ENCODE measurements around the gene GALNT9.

DNA sequence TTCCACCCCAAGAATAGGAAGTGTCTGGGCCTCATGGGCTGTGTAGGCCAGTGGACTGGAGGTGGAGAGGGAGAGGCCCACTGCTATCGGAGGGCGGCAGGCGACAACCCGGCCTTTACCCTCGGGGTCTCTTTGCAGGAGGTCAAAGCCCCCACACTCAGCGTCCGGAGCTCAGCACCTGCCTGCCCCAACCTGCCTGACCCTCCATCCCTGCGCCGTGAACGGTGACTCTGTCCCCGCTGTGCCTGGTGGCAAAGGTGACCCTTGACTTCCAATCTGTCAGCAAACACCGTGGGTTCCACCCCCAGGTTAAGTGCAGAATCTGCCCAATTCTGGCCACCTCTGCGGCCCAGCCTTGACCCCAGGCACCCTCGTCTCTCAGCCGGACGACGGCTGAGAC lies 15.7 kb upstream of the GALNT9 start:
- TF ChIP-seq, protein P1, sequence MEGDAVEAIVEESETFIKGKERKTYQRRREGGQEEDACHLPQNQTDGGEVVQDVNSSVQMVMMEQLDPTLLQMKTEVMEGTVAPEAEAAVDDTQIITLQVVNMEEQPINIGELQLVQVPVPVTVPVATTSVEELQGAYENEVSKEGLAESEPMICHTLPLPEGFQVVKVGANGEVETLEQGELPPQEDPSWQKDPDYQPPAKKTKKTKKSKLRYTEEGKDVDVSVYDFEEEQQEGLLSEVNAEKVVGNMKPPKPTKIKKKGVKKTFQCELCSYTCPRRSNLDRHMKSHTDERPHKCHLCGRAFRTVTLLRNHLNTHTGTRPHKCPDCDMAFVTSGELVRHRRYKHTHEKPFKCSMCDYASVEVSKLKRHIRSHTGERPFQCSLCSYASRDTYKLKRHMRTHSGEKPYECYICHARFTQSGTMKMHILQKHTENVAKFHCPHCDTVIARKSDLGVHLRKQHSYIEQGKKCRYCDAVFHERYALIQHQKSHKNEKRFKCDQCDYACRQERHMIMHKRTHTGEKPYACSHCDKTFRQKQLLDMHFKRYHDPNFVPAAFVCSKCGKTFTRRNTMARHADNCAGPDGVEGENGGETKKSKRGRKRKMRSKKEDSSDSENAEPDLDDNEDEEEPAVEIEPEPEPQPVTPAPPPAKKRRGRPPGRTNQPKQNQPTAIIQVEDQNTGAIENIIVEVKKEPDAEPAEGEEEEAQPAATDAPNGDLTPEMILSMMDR (IDR thresholded peaks at IDR 0.05) = no peak
- TF ChIP-seq POLR2AphosphoS5 (IDR thresholded peaks at IDR 0.05) (no peak), POLR2A (IDR thresholded peaks at IDR 0.05) (no peak), EP300 (IDR thresholded peaks at IDR 0.05) (no peak)

Data from sigmoid colon (tissue), 4 donors.